ENCODE measurements around the gene SMIM41. TPM values are rescaled to one million over a fixed set of nuclear protein-coding genes. Genes with fewer than 3 reads are reported as not detected.

SMIM41 gene
- polyA plus RNA-seq, 2 of the 4 experiments (the other 2 are of a cell fraction), result not detected

GRCh38 chr12:52156757-52157565 lies 77.5 kb downstream of the SMIM41 start:
- Histone ChIP-seq H3K9me3 (0 out of 3 replicates have a peak, but pooled peaks cover 3% of the 10 kb centered on the region), H3K4me3 (no peak overlapping the region), H3K27ac (peak overlapping the region; percentile 100), H3K4me2 (peak overlapping the region; percentile 23; the same call in 2 of the 3 replicates), H3K4me1 (peaks cover 63% of the 10 kb centered on the region)
- WGBS (ENCODE audit: missing lambda C conversion rate), result 34% methylated on average over 15 of the region's 15 CpGs
- ChIA-PET CTCF (interaction anchor here (0.5 to 19.3 kb wide), 74 partner anchors 8 to 825 kb away, joined by 3 to 833 read pairs (median 4); partner anchors contain the start of genes KRT7, KRT8, KRT82 and KRT83), POLR2A (interaction anchor here (1.0 to 1.5 kb wide), 2 partner anchors 87 to 97 kb away, joined by 3 read pairs; no protein-coding TSS in a partner anchor)
- TF ChIP-seq RFX5 (IDR thresholded peaks at IDR 0.05) (no peak), E2F6 (IDR thresholded peaks at IDR 0.05; ENCODE audit: borderline replicate concordance, low read depth) (no peak), JUN (IDR thresholded peaks at IDR 0.05) (peak in 1 of 2 experiments; percentile 40; a peak in 1 of 5 replicates), ELK1 (IDR thresholded peaks at IDR 0.05; ENCODE audit: low read depth, low read length) (no peak), MAX (IDR thresholded peaks at IDR 0.05) (peak; percentile 69), JUNB (IDR thresholded peaks at IDR 0.05) (no peak), RAD21 (conservative IDR thresholded peaks at IDR 0.05 in 1 of 2, IDR thresholded peaks at IDR 0.05 in 1 of 2) (peak; percentile 99 to 100), SMC3 (IDR thresholded peaks at IDR 0.05) (peak; percentile 96), CBX8 (IDR thresholded peaks at IDR 0.05) (no peak), CBX2 (IDR thresholded peaks at IDR 0.05; ENCODE audit: borderline replicate concordance, low read depth) (no peak), MAZ (IDR thresholded peaks at IDR 0.05; ENCODE audit: borderline replicate concordance, low read depth, low read length) (0 out of 2 replicates have a peak, but pooled peaks have one; percentile 69), CTCF (IDR thresholded peaks at IDR 0.05) (peak; percentile 97), EHF (CRISPR knock-in tag; IDR thresholded peaks at IDR 0.05) (no peak), KDM1A (IDR thresholded peaks at IDR 0.05; ENCODE audit: low read depth) (no peak), FOSL2 (IDR thresholded peaks at IDR 0.05) (no peak), FOSL2 (CRISPR knock-in tag; IDR thresholded peaks at IDR 0.05) (no peak), RCOR1 (IDR thresholded peaks at IDR 0.05; ENCODE audit: low read depth, low read length) (no peak), POLR2AphosphoS2 (conservative IDR thresholded peaks at IDR 0.05; ENCODE audit: low read length) (no peak), ESRRA (IDR thresholded peaks at IDR 0.05; ENCODE audit: borderline replicate concordance, low read length) (no peak), KDM5A (IDR thresholded peaks at IDR 0.05) (no peak)
- ATAC-seq (peak; percentile 72 to 78), FAIRE-seq (no peak), DNase-seq (ENCODE audit: low read depth in 1 of 2, low spot score in 1 of 2) (peak; percentile 81 to 88)

GRCh38 chr12:52157566-52158150 lies 78.2 kb downstream of the SMIM41 start:
- no peak overlapping the region for H3K4me3 ChIP-seq
- ChIA-PET POLR2A (interaction anchor here (1.5 kb wide), 1 partner anchor 96 kb away, joined by 3 read pairs; no protein-coding TSS in a partner anchor), CTCF (interaction anchor here (0.5 to 19.3 kb wide), 53 partner anchors 8 to 824 kb away, joined by 3 to 833 read pairs (median 4); partner anchors contain the start of genes KRT8 and KRT83)
- no peak overlapping the region; the same call in 2 of the 3 replicates for H3K4me2 ChIP-seq
- TF ChIP-seq POLR2AphosphoS2 (conservative IDR thresholded peaks at IDR 0.05; ENCODE audit: low read length), result no peak
- TF ChIP-seq RARB (CRISPR knock-in tag; IDR thresholded peaks at IDR 0.05), result no peak
- TF ChIP-seq EP300 (IDR thresholded peaks at IDR 0.05), result no peak
- TF ChIP-seq CBX8 (IDR thresholded peaks at IDR 0.05), result no peak
- TF ChIP-seq ATOH8 (CRISPR knock-in tag; IDR thresholded peaks at IDR 0.05; ENCODE audit: low read depth), result no peak
- no peak for TF ChIP-seq TP53 (CRISPR knock-in tag; IDR thresholded peaks at IDR 0.05)
- TF ChIP-seq HOXA7 (CRISPR knock-in tag; IDR thresholded peaks at IDR 0.05), result no peak
- FAIRE-seq (no peak), ATAC-seq (no peak), DNase-seq (ENCODE audit: low read depth in 1 of 2, low spot score in 1 of 2) (no peak)
- H3K9me3 ChIP-seq, result 0 out of 3 replicates have a peak, but pooled peaks cover 3% of the 10 kb centered on the region
- H3K4me1 ChIP-seq, result peaks cover 59% of the 10 kb centered on the region
- WGBS (ENCODE audit: missing lambda C conversion rate), result 87% methylated on average over 5 of the region's 5 CpGs
- peak overlapping the region; percentile 100 for H3K27ac ChIP-seq
